Measurements from ENCODE around the gene EZH2.

EZH2 gene

DNA sequence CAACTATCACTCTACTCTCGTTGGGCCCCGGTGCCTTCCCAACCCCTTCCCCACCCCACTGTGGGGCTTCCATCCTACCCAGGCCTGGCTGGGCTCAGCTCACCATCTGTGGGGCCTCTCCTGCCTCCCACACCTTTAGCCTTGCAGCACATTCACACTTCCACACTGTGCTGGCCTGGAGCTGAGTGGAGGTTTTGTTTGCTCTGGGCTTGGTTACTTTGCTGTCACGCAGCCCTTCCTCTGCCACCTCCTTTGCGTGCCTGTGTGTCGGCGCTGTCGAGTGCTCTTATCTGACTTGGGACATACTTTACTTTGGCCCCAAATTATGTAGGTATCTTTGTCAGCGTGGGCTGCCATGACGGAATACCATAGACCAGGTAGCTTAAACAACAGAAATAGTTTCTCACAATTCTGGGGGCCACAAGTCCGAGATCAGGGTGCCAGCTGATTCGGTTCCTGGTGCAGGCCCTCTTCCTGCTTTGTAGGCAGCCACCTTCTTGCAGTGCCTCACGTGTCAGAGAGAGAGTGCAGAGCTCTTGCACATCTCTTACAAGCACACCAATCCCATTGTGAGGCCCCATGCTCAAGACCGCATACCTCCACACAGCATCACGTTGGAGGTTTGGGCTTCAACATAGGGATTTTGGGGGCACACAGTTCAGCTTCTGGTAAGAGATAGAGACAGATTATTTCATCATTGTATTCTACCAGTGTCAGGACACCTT is 96.4 kb downstream of the EZH2 start:
- no peaks in the 10 kb centered on the region for H3K9me3 ChIP-seq (ENCODE audit: control insufficient read depth in 1 of 2, low read length in 2 of 2)
- peaks cover 36 to 75% of the 10 kb centered on the region in 2 donors for H3K36me3 ChIP-seq (ENCODE audit: control insufficient read depth in 1 of 2, insufficient read depth in 2 of 2, low read length in 2 of 2)

DNA sequence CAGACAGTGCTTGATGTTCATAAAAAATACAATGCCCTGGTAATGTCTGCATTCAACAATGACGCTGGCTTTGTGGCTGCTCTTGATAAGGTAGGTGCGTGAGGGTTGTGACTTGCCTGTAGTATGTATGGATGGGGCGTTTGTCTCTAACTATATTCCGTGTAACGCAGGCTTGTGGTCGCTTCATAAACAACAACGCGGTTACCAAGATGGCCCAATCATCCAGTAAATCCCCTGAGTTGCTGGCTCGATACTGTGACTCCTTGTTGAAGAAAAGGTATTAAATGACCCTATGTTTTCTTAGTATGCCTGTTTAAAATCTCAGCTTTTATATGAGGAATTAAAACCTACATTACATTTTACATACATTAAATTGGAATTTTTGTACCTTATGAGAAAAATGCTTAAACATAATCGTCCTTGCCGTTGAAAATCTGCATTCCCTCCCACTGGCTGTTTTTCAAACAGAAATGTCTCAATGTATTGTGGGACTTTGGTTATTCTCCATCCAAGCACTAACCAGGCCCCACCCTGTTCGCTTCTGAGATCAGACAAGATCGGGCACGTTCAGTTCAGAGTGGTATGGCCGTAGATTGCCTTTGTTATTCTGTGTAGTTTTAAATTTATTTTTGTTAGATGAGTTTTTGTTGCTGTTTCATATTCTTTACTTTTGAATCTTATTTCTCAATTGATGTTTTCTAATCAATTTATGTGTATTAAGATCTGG is 100.1 kb downstream of the EZH2 start:
- no peaks in the 10 kb centered on the region for H3K27me3 ChIP-seq (ENCODE audit: control insufficient read depth in 1 of 2, insufficient read depth in 2 of 2, low read length in 2 of 2)
- no peaks in the 10 kb centered on the region for H3K9me3 ChIP-seq (ENCODE audit: control insufficient read depth in 1 of 2, low read length in 2 of 2)
- H3K36me3 ChIP-seq (ENCODE audit: control insufficient read depth in 1 of 2, insufficient read depth in 2 of 2, low read length in 2 of 2), result peaks cover 31 to 73% of the 10 kb centered on the region in 2 donors
- H3K27ac ChIP-seq (ENCODE audit: low read depth, low read length), result no peak overlapping the region
- H3K4me1 ChIP-seq (ENCODE audit: control insufficient read depth in 1 of 2, insufficient read depth in 2 of 2, low read length in 2 of 2), result no peaks in the 10 kb centered on the region
- no peak overlapping the region for H3K4me3 ChIP-seq (ENCODE audit: low read depth in 1 of 2, low read length in 2 of 2)
- no peak overlapping the region for H3K9ac ChIP-seq (ENCODE audit: low read depth in 1 of 2, low read length in 2 of 2)

More for the DNA sequence above, 96.4 kb downstream of the EZH2 start:
- Histone ChIP-seq H3K9ac (ENCODE audit: low read depth in 1 of 2, low read length in 2 of 2) (no peak overlapping the region), H3K4me1 (ENCODE audit: control insufficient read depth in 1 of 2, insufficient read depth in 2 of 2, low read length in 2 of 2) (no peaks in the 10 kb centered on the region), H3K27me3 (ENCODE audit: control insufficient read depth in 1 of 2, insufficient read depth in 2 of 2, low read length in 2 of 2) (no peaks in the 10 kb centered on the region), H3K27ac (ENCODE audit: low read depth, low read length) (no peak overlapping the region), H3K4me3 (ENCODE audit: low read depth in 1 of 2, low read length in 2 of 2) (no peak overlapping the region)

DNA sequence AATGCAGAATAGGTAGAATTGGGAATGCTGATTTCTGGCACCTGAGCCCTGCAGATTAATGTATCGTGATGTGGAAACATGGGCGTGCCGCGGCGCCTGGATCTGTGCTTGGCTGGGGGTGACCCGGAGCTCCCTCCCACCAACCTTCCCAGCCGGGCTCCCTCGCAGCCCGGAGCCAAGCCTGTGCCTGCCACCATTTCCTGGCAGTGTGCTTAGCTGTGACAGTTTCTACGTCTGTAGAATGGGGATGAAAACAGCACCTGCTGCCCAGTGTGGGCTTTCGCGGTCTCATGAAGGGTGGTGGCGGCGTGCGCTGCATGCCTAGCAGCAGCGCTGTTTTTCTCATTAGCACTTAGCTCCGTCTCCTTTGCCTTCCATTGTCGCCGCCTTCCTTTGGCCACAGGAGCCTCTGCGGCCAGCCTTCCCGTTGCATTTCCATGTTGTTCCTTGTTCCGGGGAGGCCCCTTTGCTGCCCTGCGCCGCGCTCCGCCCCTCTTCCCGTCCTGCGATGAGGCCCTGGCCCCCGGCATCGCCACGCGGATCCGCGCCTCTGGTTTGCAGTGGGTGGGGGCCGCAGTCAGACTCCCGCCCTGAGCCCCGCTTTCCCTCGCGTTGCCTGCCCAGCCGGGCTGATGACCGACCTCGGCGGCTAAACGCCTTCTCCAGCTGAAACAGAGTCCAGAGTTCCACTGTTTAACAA is 101.2 kb downstream of the EZH2 start:
- Histone ChIP-seq H3K36me3 (ENCODE audit: control insufficient read depth in 1 of 2, insufficient read depth in 2 of 2, low read length in 2 of 2) (peaks cover 21 to 70% of the 10 kb centered on the region in 2 donors), H3K27ac (ENCODE audit: low read depth, low read length) (no peak overlapping the region), H3K27me3 (ENCODE audit: control insufficient read depth in 1 of 2, insufficient read depth in 2 of 2, low read length in 2 of 2) (no peaks in the 10 kb centered on the region), H3K4me3 (ENCODE audit: low read depth in 1 of 2, low read length in 2 of 2) (no peak overlapping the region), H3K4me1 (ENCODE audit: control insufficient read depth in 1 of 2, insufficient read depth in 2 of 2, low read length in 2 of 2) (no peaks in the 10 kb centered on the region), H3K9ac (ENCODE audit: low read depth in 1 of 2, low read length in 2 of 2) (no peak overlapping the region), H3K9me3 (ENCODE audit: control insufficient read depth in 1 of 2, low read length in 2 of 2) (no peaks in the 10 kb centered on the region)

DNA sequence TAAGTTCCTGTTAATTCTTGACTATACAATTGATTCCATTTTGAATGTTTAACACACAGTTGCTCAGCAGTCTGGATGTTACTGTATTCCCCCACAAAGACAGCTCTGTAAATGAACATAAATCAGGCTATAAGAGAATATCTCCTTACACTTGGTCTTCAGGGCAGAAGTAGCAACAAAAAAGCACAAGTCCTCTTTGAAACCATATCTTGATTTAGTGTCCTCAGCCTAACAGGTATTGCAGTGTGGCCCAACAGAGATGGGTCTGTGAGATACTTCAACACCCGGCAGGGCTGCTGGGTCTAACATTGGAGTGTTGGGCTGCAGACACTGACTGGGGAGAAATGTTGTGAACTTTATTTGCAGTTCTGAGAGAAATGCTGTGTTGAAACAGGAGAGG is 109.6 kb downstream of the EZH2 start:
- H3K27me3 ChIP-seq (ENCODE audit: control insufficient read depth in 1 of 2, insufficient read depth in 2 of 2, low read length in 2 of 2), result no peaks in the 10 kb centered on the region
- H3K36me3 ChIP-seq (ENCODE audit: control insufficient read depth in 1 of 2, insufficient read depth in 2 of 2, low read length in 2 of 2), result peaks cover 22 to 67% of the 10 kb centered on the region in 2 donors
- no peak overlapping the region for H3K4me3 ChIP-seq (ENCODE audit: low read depth in 1 of 2, low read length in 2 of 2)
- H3K9ac ChIP-seq (ENCODE audit: low read depth in 1 of 2, low read length in 2 of 2), result no peak overlapping the region
- H3K27ac ChIP-seq (ENCODE audit: low read depth, low read length), result no peak overlapping the region
- H3K9me3 ChIP-seq (ENCODE audit: control insufficient read depth in 1 of 2, low read length in 2 of 2), result no peaks in the 10 kb centered on the region
- H3K4me1 ChIP-seq (ENCODE audit: control insufficient read depth in 1 of 2, insufficient read depth in 2 of 2, low read length in 2 of 2), result no peaks in the 10 kb centered on the region

DNA sequence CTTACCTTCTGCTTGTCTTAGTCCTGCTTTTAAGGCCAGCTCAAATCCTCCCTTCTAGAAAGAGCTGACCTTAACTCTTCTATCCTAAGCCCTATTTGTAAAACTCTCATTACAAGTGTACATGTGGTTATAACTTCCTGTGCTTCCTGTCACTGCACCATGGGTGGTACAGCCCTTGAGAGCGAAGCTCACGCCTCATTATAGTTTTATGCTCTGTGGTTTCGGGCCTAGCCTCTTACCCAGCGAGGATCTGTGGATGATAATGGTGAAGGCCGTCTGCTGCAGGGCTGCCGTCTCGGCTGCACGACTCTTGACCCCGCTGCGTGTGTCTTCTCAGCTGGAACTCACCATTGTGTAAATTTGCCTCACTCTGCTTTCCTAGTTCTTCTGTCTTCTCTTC is 110.8 kb downstream of the EZH2 start:
- no peak overlapping the region for H3K9ac ChIP-seq (ENCODE audit: low read depth in 1 of 2, low read length in 2 of 2)
- H3K36me3 ChIP-seq (ENCODE audit: control insufficient read depth in 1 of 2, insufficient read depth in 2 of 2, low read length in 2 of 2), result peaks cover 22 to 63% of the 10 kb centered on the region in 2 donors
- no peaks in the 10 kb centered on the region for H3K27me3 ChIP-seq (ENCODE audit: control insufficient read depth in 1 of 2, insufficient read depth in 2 of 2, low read length in 2 of 2)
- H3K27ac ChIP-seq (ENCODE audit: low read depth, low read length), result no peak overlapping the region
- no peaks in the 10 kb centered on the region for H3K9me3 ChIP-seq (ENCODE audit: control insufficient read depth in 1 of 2, low read length in 2 of 2)
- H3K4me1 ChIP-seq (ENCODE audit: control insufficient read depth in 1 of 2, insufficient read depth in 2 of 2, low read length in 2 of 2), result no peaks in the 10 kb centered on the region
- no peak overlapping the region for H3K4me3 ChIP-seq (ENCODE audit: low read depth in 1 of 2, low read length in 2 of 2)

DNA sequence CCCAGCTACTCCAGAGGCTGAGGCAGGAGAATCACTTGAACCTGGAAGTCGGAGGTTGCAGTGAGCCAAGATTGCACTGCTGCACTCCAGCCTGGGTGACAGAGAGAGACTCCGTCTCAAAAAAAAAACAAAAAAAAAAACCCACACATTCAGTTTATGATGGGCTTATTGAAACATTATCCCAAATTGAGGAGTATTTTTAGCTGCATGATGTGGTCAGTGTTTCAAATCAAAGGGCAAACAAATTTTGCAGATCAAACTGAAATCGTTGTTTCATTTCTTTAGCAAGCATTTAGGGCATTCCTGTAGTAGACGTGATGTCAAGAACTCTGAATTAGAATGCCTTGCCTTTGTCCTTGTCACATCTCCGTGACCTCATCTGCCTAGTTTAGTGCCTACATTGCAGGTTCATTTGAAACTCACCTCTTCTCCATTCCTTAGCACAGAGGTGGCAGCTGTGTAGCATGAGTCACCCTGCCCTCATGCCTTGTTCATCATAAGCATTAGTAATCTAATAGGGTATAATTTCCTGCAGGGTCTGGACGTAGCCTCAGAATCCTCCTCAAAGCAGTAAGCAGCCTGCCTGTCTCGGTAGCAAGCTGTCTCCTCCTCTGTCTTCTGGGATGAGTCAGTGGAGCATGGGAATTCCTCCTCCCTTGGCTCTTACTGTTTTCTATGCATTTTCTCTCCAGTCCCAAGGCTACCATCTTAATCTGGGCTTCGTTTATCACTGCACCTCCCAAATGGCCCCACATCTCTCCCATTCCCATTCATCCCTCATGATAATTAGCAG is 111.6 kb downstream of the EZH2 start:
- Histone ChIP-seq H3K27ac (ENCODE audit: low read depth, low read length) (no peak overlapping the region), H3K4me1 (ENCODE audit: control insufficient read depth in 1 of 2, insufficient read depth in 2 of 2, low read length in 2 of 2) (no peaks in the 10 kb centered on the region)

DNA sequence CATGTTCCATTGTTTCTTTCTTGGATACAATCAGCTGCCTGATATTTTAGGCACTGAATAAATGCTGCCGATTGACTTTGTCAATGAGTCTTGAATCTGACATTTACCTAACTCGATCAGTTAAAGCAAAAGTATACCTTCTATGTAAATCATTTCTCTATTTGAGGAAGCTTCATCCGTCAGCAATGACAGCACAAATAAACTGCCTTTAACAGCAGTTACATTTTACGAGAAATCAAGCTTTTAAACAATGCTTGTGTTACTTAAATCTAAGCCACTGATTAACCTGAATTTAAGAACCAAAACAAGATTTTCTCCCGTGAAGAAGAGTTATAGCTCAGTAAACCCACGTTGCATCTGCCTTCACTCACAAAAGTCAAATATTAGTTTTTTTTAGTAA is 114.1 kb downstream of the EZH2 start:
- peaks cover 37 to 62% of the 10 kb centered on the region in 2 donors for H3K36me3 ChIP-seq (ENCODE audit: control insufficient read depth in 1 of 2, insufficient read depth in 2 of 2, low read length in 2 of 2)
- no peak overlapping the region for H3K4me3 ChIP-seq (ENCODE audit: low read depth in 1 of 2, low read length in 2 of 2)
- H3K4me1 ChIP-seq (ENCODE audit: control insufficient read depth in 1 of 2, insufficient read depth in 2 of 2, low read length in 2 of 2), result no peaks in the 10 kb centered on the region
- no peak overlapping the region for H3K9ac ChIP-seq (ENCODE audit: low read depth in 1 of 2, low read length in 2 of 2)
- H3K27ac ChIP-seq (ENCODE audit: low read depth, low read length), result no peak overlapping the region
- no peaks in the 10 kb centered on the region for H3K9me3 ChIP-seq (ENCODE audit: control insufficient read depth in 1 of 2, low read length in 2 of 2)
- no peaks in the 10 kb centered on the region for H3K27me3 ChIP-seq (ENCODE audit: control insufficient read depth in 1 of 2, insufficient read depth in 2 of 2, low read length in 2 of 2)

More for the DNA sequence above, 111.6 kb downstream of the EZH2 start:
- Histone ChIP-seq H3K9me3 (ENCODE audit: control insufficient read depth in 1 of 2, low read length in 2 of 2) (no peaks in the 10 kb centered on the region), H3K36me3 (ENCODE audit: control insufficient read depth in 1 of 2, insufficient read depth in 2 of 2, low read length in 2 of 2) (peaks cover 28 to 64% of the 10 kb centered on the region in 2 donors), H3K9ac (ENCODE audit: low read depth in 1 of 2, low read length in 2 of 2) (no peak overlapping the region), H3K4me3 (ENCODE audit: low read depth in 1 of 2, low read length in 2 of 2) (no peak overlapping the region), H3K27me3 (ENCODE audit: control insufficient read depth in 1 of 2, insufficient read depth in 2 of 2, low read length in 2 of 2) (no peaks in the 10 kb centered on the region)

DNA sequence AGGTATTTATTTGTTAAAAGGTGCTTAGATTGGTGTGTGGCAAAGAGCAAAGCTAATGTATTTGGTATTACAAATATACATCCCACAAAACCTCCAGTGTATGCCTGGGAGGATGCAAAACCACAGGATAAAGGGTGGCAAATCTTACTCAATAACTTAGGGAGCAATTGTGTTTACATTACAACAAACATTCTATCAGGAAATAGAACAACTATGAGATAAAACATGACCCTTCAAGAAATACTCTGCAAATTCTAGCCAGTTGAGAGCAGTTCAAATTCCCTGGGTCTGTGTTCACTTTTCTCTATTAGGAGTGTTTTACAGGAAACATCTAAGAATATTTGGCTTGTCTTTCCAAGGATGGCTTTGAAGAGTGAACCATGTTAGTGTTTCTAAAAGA is 120.5 kb downstream of the EZH2 start:
- Histone ChIP-seq H3K4me3 (ENCODE audit: low read depth in 1 of 2, low read length in 2 of 2) (no peak overlapping the region), H3K4me1 (ENCODE audit: control insufficient read depth in 1 of 2, insufficient read depth in 2 of 2, low read length in 2 of 2) (no peaks in the 10 kb centered on the region), H3K9me3 (ENCODE audit: control insufficient read depth in 1 of 2, low read length in 2 of 2) (no peaks in the 10 kb centered on the region), H3K27ac (ENCODE audit: low read depth, low read length) (no peak overlapping the region), H3K36me3 (ENCODE audit: control insufficient read depth in 1 of 2, insufficient read depth in 2 of 2, low read length in 2 of 2) (peaks cover 28 to 36% of the 10 kb centered on the region in 2 donors), H3K9ac (ENCODE audit: low read depth in 1 of 2, low read length in 2 of 2) (no peak overlapping the region), H3K27me3 (ENCODE audit: control insufficient read depth in 1 of 2, insufficient read depth in 2 of 2, low read length in 2 of 2) (no peaks in the 10 kb centered on the region)

DNA sequence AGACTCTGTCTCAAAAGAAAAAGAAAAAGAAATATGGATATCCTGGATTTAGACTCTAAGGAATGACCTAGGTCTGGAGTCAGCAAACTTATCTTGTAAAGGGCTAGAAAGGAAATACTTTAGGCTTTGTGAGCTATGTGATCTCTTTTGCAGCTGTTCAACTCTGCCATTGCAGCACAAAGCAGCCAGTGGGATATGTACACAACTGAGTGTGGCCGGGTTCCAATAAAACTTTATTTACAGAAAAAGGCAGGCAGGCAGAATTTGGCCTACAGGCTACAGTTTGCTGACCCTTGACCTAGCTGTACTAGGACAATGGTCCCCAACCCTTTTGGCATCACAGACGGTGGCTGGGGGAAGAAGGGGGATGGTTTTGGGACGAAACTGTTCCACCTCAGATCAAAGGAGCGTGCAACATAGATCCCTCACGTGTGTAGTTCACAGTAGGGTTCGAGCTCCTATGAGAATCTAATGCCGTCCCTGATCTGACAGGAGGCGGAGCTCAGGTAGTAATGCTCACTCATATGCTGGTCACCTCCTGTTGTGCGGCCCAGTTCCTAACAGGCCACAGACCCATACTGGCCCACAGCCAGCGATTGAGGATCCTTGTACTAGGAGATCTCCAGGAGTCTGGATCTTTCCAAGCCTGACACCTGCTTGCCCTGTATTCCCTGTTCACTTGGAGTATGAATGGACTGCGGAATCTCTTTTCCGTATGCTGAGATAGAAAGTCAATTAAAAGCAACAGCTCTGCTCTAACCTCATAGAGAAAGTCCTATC is 122.4 kb downstream of the EZH2 start:
- no peak overlapping the region for H3K9ac ChIP-seq (ENCODE audit: low read depth in 1 of 2, low read length in 2 of 2)
- no peaks in the 10 kb centered on the region for H3K4me1 ChIP-seq (ENCODE audit: control insufficient read depth in 1 of 2, insufficient read depth in 2 of 2, low read length in 2 of 2)
- no peak overlapping the region for H3K27ac ChIP-seq (ENCODE audit: low read depth, low read length)
- H3K27me3 ChIP-seq (ENCODE audit: control insufficient read depth in 1 of 2, insufficient read depth in 2 of 2, low read length in 2 of 2), result no peaks in the 10 kb centered on the region
- H3K36me3 ChIP-seq (ENCODE audit: control insufficient read depth in 1 of 2, insufficient read depth in 2 of 2, low read length in 2 of 2), result peaks cover 21 to 38% of the 10 kb centered on the region in 2 donors
- no peak overlapping the region for H3K4me3 ChIP-seq (ENCODE audit: low read depth in 1 of 2, low read length in 2 of 2)
- no peaks in the 10 kb centered on the region for H3K9me3 ChIP-seq (ENCODE audit: control insufficient read depth in 1 of 2, low read length in 2 of 2)

Data from duodenal mucosa (tissue), 2 donors.